Measurements from ENCODE around the gene FPR2.

FPR2 gene

DNA sequence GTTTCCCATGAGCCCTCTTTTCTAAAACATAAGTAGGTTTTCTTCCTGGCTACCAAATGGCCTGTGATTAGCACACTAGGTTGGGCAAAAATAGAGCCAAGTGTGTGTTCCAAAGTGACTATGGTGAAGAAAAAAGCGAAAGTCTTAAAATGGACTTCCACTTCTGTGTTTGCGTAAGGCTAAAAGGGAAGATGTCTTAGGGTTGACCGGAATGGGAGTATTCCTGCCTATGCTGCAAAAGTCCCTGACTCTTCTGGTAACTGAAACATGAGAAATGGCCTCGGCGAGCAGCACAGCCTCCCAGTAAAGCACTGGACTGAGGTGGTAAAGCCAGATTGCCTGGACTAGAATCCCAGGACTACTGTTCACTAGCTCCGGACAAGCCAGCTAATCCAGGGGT is 6.9 kb upstream of the FPR2 start:
- Histone ChIP-seq H3K4me3 (replicated peaks; ENCODE audit: low read depth, low read length) (no peak overlapping the region), H3K27me3 (replicated peaks; ENCODE audit: control insufficient read depth, insufficient read depth, low read length) (no peaks in the 10 kb centered on the region), H3K36me3 (ENCODE audit: control insufficient read depth, insufficient read depth, low read length) (no peaks in the 10 kb centered on the region)
- TF ChIP-seq, protein P1, sequence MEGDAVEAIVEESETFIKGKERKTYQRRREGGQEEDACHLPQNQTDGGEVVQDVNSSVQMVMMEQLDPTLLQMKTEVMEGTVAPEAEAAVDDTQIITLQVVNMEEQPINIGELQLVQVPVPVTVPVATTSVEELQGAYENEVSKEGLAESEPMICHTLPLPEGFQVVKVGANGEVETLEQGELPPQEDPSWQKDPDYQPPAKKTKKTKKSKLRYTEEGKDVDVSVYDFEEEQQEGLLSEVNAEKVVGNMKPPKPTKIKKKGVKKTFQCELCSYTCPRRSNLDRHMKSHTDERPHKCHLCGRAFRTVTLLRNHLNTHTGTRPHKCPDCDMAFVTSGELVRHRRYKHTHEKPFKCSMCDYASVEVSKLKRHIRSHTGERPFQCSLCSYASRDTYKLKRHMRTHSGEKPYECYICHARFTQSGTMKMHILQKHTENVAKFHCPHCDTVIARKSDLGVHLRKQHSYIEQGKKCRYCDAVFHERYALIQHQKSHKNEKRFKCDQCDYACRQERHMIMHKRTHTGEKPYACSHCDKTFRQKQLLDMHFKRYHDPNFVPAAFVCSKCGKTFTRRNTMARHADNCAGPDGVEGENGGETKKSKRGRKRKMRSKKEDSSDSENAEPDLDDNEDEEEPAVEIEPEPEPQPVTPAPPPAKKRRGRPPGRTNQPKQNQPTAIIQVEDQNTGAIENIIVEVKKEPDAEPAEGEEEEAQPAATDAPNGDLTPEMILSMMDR (IDR thresholded peaks at IDR 0.05; ENCODE audit: insufficient read depth, low read length, poor library complexity, severe bottlenecking) = no peak
- DNase-seq (ENCODE audit: extremely low read depth, insufficient read length) = no peak

DNA sequence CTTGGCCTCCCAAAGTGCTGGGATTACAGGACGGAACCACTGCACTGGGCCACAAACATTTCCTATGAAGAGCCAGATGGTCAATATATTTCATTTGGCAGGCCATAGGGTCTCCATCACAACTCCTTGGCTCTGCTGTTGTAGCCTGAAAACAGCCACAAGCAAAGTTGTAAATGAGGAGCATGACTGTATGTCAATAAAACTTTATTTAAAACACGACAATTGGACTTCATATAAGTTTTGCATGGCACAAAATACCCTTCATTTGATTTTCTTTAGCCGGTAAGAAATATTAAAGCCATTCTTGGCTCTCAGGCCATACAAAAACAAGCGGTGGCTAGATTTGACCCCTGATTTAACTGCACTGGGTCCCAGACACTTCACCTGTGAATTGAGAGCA is 6.2 kb upstream of the FPR2 start:
- Histone ChIP-seq H3K36me3 (ENCODE audit: control insufficient read depth, insufficient read depth, low read length) (no peaks in the 10 kb centered on the region), H3K4me3 (replicated peaks; ENCODE audit: low read depth, low read length) (no peak overlapping the region), H3K27me3 (replicated peaks; ENCODE audit: control insufficient read depth, insufficient read depth, low read length) (no peaks in the 10 kb centered on the region)
- TF ChIP-seq, protein P1 (IDR thresholded peaks at IDR 0.05; ENCODE audit: insufficient read depth, low read length, poor library complexity, severe bottlenecking) = no peak
- no peak for DNase-seq (ENCODE audit: extremely low read depth, insufficient read length)

DNA sequence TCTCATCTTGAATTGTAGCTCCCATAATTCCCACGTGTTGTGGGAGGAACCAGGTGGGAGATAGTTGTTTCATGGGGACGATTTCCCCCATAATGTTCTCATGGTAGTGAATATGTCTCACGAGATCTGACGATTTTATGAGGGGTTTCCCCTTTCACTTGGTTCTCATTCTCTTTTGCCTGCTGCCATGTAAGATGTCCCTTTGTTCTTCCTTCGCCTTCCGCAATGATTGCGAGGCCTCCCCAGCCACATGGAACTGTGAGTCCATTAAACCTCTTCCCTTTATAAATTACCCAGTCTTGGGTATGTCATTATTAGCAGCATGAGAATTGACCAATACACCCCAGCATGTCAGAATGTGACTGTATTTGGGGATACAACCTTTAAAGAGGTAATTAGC is 5.4 kb upstream of the FPR2 start:
- no peak for DNase-seq (ENCODE audit: extremely low read depth, insufficient read length)
- TF ChIP-seq, protein P1 (IDR thresholded peaks at IDR 0.05; ENCODE audit: insufficient read depth, low read length, poor library complexity, severe bottlenecking) = no peak
- H3K27me3 ChIP-seq (replicated peaks; ENCODE audit: control insufficient read depth, insufficient read depth, low read length) = no peaks in the 10 kb centered on the region
- H3K4me3 ChIP-seq (replicated peaks; ENCODE audit: low read depth, low read length) = no peak overlapping the region
- H3K36me3 ChIP-seq (ENCODE audit: control insufficient read depth, insufficient read depth, low read length) = no peaks in the 10 kb centered on the region

DNA sequence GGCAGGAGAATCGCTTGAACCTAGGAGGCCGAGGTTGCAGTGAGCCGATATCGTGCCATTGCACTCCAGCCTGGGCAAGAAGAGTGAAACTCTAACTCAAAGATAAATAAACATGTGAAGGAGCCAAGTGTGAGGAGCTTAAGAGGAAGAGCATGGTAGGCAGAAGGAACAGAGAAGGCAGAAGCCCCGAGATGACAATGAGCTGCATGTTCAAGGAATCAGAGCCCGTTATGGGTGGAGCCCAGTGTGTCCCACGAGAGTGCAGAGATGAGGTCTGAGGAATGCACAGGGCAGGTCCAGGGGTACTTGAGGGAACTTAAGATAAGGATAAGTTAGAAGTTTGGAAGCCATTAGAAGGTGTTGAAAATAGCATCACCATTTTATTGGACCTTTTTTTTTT is 716 bp downstream of the FPR2 start:
- TF ChIP-seq, protein P1 (IDR thresholded peaks at IDR 0.05; ENCODE audit: insufficient read depth, low read length, poor library complexity, severe bottlenecking) = no peak
- Histone ChIP-seq H3K4me3 (replicated peaks; ENCODE audit: low read depth, low read length) (no peak overlapping the region), H3K36me3 (ENCODE audit: control insufficient read depth, insufficient read depth, low read length) (no peaks in the 10 kb centered on the region), H3K27me3 (replicated peaks; ENCODE audit: control insufficient read depth, insufficient read depth, low read length) (no peaks in the 10 kb centered on the region)
- no peak for DNase-seq (ENCODE audit: extremely low read depth, insufficient read length)

DNA sequence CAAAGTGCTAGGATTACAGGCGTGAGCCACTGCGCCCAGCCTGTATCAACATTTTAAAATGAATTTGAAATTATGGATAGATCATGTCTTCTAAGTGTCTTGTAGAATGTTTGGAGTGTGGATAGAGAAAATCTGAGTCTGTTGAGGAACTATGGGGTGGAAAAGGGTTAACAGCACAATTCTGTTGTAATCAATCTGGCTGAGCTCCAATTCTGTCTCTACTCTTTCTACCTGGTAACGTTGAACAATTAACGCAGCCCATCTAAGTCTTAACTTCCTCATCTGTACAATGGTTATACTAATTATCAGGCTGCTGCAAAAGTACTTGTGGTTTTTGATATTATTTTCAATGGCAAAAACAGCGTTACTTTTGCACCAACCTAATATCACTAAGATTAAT is 4.1 kb downstream of the FPR2 start:
- Histone ChIP-seq H3K4me3 (replicated peaks; ENCODE audit: low read depth, low read length) (no peak overlapping the region), H3K36me3 (ENCODE audit: control insufficient read depth, insufficient read depth, low read length) (no peaks in the 10 kb centered on the region), H3K27me3 (replicated peaks; ENCODE audit: control insufficient read depth, insufficient read depth, low read length) (no peaks in the 10 kb centered on the region)
- no peak for DNase-seq (ENCODE audit: extremely low read depth, insufficient read length)
- TF ChIP-seq, protein P1 (IDR thresholded peaks at IDR 0.05; ENCODE audit: insufficient read depth, low read length, poor library complexity, severe bottlenecking) = no peak

DNA sequence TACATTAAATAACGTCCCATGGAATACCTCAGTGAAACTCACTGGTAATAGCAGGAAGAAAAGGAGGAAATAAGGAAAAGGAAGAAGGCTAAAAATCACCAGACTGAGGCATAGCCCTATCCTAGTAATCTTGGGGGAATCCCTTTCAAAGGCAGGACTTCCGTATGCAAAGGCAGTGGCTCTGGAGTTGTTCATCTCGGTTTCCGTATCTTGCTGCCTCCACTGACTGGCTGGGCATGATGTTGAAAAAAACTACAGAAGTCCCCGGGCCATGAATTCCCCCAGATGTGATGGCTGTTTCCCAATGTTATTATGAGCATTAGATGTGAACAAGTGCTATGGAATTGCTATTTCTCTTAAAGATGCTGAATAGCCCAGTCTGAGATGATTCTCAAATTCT is 5.5 kb downstream of the FPR2 start:
- Histone ChIP-seq H3K4me3 (replicated peaks; ENCODE audit: low read depth, low read length) (no peak overlapping the region), H3K27me3 (replicated peaks; ENCODE audit: control insufficient read depth, insufficient read depth, low read length) (no peaks in the 10 kb centered on the region), H3K36me3 (ENCODE audit: control insufficient read depth, insufficient read depth, low read length) (no peaks in the 10 kb centered on the region)
- TF ChIP-seq, protein P1 (IDR thresholded peaks at IDR 0.05; ENCODE audit: insufficient read depth, low read length, poor library complexity, severe bottlenecking) = no peak
- DNase-seq (ENCODE audit: extremely low read depth, insufficient read length) = no peak

Measured in GM06990 (cell line).